GM13976 (cell line): Measurements from ENCODE around the gene SEPTIN5.

Experiments
- DNase-seq: peaks from one replicate; pipeline ENCODE4 v3.0.0; 2012; ENCODE audit warnings: low spot score
- in situ Hi-C: fragments of 300-500 bp; cut with MboI; formaldehyde crosslinking; loops from one replicate; pipeline ENCODE4 v1.12.0; 2022; ENCODE audit warnings: low sequenced_read_pairs, mixed read lengths, inconsistent platforms; ENCODE audit not compliant: unreplicated experiment
- TF ChIP-seq, protein P1 (sequence below): IDR thresholded peaks from 2 replicates; pipeline ENCODE4 v1.5.1; 2012; ENCODE audit warnings: borderline replicate concordance, mild to moderate bottlenecking; ENCODE audit not compliant: insufficient read depth; ENCODE audit errors: extremely low read depth, missing control alignments, control extremely low read depth

The SEPTIN5 gene

DNA sequence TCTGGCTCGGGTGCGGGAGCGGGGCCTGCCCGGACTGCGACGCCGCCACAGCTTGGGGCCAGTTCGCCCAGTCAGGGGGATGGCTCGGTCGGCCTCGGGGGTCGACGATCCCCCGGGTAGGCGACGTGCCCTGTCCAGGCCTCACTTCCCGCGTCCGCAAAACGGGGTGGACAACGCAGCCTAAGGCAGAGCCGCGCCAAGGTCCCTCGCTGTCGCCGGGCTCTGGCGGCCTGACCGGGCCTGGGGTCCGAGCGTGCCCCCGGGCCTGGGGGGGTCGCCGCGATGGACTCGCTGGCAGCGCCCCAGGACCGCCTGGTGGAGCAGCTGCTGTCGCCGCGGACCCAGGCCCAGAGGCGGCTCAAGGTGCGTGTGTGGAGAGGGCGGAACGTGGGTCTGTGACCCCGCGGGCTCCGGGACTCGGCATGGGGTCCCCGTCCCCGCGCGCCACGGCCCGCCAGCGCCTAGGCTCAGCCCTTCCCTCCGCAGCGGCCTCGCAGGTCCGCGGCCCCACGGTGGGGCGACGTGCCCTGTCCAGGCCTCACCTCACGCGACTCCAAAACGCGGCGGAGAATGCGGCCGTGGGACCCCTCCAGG lies 4.2 kb downstream of the SEPTIN5 start:
- no peak for DNase-seq
- in situ Hi-C loops: no loop called here
- TF ChIP-seq, protein P1, sequence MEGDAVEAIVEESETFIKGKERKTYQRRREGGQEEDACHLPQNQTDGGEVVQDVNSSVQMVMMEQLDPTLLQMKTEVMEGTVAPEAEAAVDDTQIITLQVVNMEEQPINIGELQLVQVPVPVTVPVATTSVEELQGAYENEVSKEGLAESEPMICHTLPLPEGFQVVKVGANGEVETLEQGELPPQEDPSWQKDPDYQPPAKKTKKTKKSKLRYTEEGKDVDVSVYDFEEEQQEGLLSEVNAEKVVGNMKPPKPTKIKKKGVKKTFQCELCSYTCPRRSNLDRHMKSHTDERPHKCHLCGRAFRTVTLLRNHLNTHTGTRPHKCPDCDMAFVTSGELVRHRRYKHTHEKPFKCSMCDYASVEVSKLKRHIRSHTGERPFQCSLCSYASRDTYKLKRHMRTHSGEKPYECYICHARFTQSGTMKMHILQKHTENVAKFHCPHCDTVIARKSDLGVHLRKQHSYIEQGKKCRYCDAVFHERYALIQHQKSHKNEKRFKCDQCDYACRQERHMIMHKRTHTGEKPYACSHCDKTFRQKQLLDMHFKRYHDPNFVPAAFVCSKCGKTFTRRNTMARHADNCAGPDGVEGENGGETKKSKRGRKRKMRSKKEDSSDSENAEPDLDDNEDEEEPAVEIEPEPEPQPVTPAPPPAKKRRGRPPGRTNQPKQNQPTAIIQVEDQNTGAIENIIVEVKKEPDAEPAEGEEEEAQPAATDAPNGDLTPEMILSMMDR: no peak

DNA sequence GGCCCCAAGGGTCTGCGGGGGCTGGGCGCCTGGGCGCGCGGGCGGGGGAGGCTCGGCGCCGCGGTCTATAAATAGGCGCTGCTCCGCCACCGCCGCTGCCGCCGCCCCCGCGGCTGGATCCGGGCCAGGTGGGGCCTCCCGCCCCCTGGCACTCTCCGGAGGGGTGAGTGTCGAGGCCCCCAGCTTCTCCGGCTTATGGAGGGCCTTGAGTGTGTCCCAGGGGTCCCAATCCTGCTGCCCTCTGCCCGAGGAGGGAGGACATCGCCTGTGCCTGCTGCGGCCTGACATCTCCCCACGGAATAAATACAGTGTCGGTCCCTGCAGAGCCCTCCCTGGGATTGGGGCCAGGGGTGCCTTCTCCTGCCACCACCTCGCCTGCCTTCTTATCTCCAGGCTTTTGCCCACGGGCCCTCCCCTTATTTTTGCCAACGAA lies 4.8 kb downstream of the SEPTIN5 start:
- no peak for DNase-seq
- TF ChIP-seq, protein P1: no peak
- in situ Hi-C loops: no loop called here

DNA sequence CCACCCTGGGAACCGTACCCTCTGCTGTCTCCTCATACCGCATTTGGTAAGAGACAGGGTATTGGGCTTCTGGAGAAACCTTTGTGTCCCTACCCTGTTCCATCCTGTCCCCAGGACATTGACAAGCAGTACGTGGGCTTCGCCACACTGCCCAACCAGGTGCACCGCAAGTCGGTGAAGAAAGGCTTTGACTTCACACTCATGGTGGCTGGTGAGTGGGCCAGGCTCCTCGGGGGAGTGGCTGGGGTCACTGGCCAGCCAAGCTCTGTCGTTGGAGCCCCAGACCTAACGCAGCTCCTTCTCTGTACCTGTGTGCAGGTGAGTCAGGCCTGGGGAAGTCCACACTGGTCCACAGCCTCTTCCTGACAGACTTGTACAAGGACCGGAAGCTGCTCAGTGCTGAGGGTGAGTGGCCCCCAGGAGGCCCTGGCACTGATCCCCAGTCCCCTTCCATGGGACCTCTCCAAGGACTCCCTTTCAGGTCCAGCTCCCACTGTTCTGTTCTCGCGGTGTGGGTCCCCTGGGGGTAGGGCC lies 5.3 kb downstream of the SEPTIN5 start:
- in situ Hi-C loops: no loop called here
- DNase-seq: no peak
- TF ChIP-seq, protein P1: no peak

DNA sequence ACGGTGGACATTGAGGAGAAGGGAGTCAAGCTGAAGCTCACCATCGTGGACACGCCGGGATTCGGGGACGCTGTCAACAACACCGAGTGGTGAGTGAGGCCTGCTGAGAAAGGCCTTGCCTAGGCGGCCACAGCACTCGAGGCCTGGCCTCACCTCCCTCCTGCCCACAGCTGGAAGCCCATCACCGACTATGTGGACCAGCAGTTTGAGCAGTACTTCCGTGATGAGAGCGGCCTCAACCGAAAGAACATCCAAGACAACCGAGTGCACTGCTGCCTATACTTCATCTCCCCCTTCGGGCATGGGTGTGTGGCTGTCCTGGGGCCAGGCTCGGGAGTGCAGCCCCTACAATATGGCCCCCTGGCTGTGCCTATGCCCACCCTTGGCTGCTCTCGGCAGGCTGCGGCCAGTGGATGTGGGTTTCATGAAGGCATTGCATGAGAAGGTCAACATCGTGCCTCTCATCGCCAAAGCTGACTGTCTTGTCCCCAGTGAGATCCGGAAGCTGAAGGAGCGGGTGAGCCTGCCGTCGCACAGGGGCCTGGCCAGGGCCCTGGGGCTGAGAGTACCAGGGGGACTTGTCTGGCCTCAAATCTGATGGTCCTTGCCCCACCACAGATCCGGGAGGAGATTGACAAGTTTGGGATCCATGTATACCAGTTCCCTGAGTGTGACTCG lies 6.0 kb downstream of the SEPTIN5 start:
- TF ChIP-seq, protein P1: no peak
- DNase-seq: no peak
- in situ Hi-C loops: no loop called here

DNA sequence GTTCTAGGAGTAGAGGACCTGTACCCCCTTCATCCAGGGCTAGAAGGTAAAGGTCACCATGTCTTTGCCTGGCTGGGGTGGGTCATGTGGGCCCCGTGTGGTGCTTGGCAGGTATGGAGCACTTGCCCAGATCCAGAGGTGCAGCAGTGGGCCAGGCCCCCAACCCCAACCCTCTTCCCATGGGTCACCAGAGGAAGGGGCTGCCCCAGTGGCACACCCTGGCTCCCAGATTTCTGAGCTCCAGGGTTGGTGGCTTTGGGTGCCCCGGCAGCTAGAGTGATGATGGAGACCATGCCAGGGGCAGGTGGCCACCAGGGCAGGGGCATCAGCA lies 6.7 kb downstream of the SEPTIN5 start:
- in situ Hi-C loops: no loop called here
- no peak for DNase-seq

DNA sequence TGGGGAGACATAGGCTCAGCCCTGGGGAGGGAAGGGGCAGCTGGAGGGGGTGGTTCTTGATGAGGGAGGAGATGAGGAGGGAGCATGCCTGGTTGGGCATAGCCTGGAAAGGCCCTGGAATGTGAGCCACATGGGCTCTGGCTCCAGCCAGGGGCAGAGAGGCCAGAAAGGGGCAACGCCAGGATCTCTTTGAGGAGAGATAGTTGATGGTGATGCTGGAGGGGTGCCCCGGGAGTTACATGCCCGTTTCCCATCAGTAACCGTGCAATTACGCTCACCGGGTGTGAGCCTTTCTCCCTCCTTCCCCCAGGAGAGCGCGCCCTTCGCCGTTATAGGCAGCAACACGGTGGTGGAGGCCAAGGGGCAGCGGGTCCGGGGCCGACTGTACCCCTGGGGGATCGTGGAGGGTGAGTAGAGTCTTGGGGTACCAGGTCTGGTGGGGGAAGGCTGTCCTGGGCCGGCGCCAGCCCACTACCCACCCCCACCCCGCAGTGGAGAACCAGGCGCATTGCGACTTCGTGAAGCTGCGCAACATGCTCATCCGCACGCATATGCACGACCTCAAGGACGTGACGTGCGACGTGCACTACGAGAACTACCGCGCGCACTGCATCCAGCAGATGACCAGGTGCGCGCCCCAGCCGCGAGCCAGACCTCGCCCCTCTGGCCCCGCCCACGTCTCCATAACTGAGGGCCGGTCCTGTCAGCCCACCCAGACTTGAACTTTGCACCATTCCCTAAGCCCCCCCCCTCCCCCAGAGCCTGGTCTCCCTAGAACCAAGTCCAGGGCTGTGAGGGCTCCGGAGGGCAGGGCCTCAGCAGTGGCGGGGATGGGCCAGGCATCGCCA lies 7.3 kb downstream of the SEPTIN5 start:
- TF ChIP-seq, protein P1: no peak
- no peak for DNase-seq
- in situ Hi-C loops: no loop called here

More for the DNA sequence above, 6.7 kb downstream of the SEPTIN5 start:
- TF ChIP-seq, protein P1: no peak
